ENCODE measurements around the gene SMYD2.

DNA sequence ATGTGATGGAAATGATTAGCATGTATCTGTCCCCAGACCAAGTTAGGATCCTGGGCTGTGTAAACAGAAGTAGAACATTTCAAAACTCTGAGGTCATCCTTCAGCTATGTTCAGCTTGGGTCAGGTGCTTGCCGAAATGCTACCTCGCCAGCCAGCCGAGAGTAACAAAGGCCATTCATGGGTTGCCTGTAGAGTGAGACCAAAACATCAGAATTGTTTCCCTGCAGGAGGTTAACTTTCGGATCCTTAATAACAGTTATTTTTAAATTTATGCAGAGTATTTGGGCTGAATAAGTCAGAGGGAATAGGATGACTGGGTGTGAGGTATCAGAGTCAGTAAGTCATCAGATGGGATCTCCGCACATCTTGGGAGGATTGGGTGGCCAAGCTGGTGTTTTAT is 35.6 kb downstream of the SMYD2 start:
- TF ChIP-seq CTCF (IDR thresholded peaks at IDR 0.05) (no peak), EP300 (IDR thresholded peaks at IDR 0.05) (no peak)
